Tibial nerve (tissue), 4 donors: ENCODE measurements around the gene SLC17A2. TPM values are rescaled to one million over a fixed set of nuclear protein-coding genes. Genes with fewer than 3 reads are reported as not detected.

Source experiments
- DNase-seq, 2 donors: peaks; one replicate each; pipeline ENCODE4 v3.0.0-alpha.2; 2019; ENCODE audit warnings: low spot score in 2 of 2
- H3K27ac ChIP-seq, 4 donors: fragments of 200-600 bp; sonication (generic) in 3 of 4; one replicate each; pipeline ENCODE4 v1.5.1; 2017 to 2019; ENCODE audit warnings: mild to moderate bottlenecking in 1 of 4
- H3K27me3 ChIP-seq, 2 donors: fragments of 200-600 bp; sonication (generic) in 1 of 2; one replicate each; pipeline versions ENCODE4 v1.5.1 to v1.6.0; 2017 to 2019
- H3K36me3 ChIP-seq, 3 donors: fragments of 200-600 bp; sonication (generic); one replicate each; pipeline ENCODE4 v1.5.1; 2018 to 2019
- H3K4me1 ChIP-seq, 4 donors: fragments of 200-600 bp; sonication (generic) in 3 of 4; one replicate each; pipeline ENCODE4 v1.5.1; 2017 to 2019
- H3K4me3 ChIP-seq, 4 donors: fragments of 200-600 bp; sonication (generic) in 3 of 4; one replicate each; pipeline ENCODE4 v1.5.1; 2017 to 2019; ENCODE audit warnings: mild to moderate bottlenecking in 1 of 4, moderate library complexity in 1 of 4
- H3K9me3 ChIP-seq, 4 donors: fragments of 200-600 bp; sonication (generic) in 3 of 4; one replicate each; pipeline ENCODE4 v1.5.1; 2017 to 2019
- EP300 ChIP-seq, 2 donors: sonication (generic); formaldehyde crosslinking; IDR thresholded peaks; one replicate each; pipeline ENCODE4 v1.6.1; 2017; ENCODE audit warnings: antibody characterized with exemption in 2 of 2, mild to moderate bottlenecking in 1 of 2
- POLR2A ChIP-seq, 2 donors: fragments of 450-650 bp; IDR thresholded peaks; one replicate each; pipeline ENCODE4 v1.6.1; 2017; ENCODE audit warnings: antibody characterized with exemption in 2 of 2, mild to moderate bottlenecking in 2 of 2, moderate library complexity in 2 of 2
- WGBS, 2 donors: methylation state at CpG; one replicate each; pipeline ENCODE4 v1.1.5; 2018; 5-methylcytosine and 5-hydroxymethylcytosine counted together
- total RNA-seq, 4 donors: library from RNA; depleted of rRNA; stranded (reverse); fragments of >200 nt; gene quantifications; one replicate each; pipeline ENCODE4 v1.1.0, GENCODE V29; 2016
- TF ChIP-seq, protein P1 (sequence below), 5 experiments: fragments of 200-600 bp in 3 of 5; fragments of 450-650 bp in 2 of 5; sonication (generic) in 3 of 5; IDR thresholded peaks; one replicate each; pipeline ENCODE4 v1.5.1; 2016 to 2019; ENCODE audit warnings: antibody characterized with exemption in 5 of 5, mild to moderate bottlenecking in 3 of 5, moderate library complexity in 2 of 5

Gene SLC17A2
- total RNA-seq, 4 donors from 2014 or later = not detected

DNA sequence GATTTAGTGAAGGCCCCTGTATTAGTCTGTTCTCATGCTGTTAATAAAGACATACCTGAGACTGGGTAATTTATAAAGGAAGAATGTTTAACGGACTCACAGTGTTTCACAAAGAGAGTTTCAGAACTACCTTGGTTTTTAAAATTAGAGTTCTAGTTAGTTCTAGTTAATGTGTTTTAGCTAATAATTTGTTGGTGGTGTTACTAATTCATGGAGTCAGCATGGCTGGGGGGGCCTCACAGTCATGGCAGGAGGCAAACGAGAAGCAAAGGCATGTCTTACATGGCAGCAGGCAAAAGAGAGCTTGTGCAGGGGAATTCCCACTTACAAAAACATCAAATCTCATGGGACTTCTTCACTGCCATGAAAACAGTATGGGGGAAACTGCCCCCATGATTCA is 44.4 kb downstream of the SLC17A2 start:
- TF ChIP-seq, protein P1, sequence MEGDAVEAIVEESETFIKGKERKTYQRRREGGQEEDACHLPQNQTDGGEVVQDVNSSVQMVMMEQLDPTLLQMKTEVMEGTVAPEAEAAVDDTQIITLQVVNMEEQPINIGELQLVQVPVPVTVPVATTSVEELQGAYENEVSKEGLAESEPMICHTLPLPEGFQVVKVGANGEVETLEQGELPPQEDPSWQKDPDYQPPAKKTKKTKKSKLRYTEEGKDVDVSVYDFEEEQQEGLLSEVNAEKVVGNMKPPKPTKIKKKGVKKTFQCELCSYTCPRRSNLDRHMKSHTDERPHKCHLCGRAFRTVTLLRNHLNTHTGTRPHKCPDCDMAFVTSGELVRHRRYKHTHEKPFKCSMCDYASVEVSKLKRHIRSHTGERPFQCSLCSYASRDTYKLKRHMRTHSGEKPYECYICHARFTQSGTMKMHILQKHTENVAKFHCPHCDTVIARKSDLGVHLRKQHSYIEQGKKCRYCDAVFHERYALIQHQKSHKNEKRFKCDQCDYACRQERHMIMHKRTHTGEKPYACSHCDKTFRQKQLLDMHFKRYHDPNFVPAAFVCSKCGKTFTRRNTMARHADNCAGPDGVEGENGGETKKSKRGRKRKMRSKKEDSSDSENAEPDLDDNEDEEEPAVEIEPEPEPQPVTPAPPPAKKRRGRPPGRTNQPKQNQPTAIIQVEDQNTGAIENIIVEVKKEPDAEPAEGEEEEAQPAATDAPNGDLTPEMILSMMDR (IDR thresholded peaks at IDR 0.05) = no peak
- TF ChIP-seq EP300 (IDR thresholded peaks at IDR 0.05) (no peak), POLR2A (IDR thresholded peaks at IDR 0.05) (no peak)
- Histone ChIP-seq H3K27ac (no peak overlapping the region), H3K9me3 (no peaks in the 10 kb centered on the region), H3K4me1 (no peaks in the 10 kb centered on the region), H3K27me3 (no peaks in the 10 kb centered on the region), H3K4me3 (no peak overlapping the region), H3K36me3 (no peaks in the 10 kb centered on the region)
- no peak for DNase-seq
- WGBS, 2 donors = 88 to 91% methylated on average over 2 of the region's 2 CpGs

DNA sequence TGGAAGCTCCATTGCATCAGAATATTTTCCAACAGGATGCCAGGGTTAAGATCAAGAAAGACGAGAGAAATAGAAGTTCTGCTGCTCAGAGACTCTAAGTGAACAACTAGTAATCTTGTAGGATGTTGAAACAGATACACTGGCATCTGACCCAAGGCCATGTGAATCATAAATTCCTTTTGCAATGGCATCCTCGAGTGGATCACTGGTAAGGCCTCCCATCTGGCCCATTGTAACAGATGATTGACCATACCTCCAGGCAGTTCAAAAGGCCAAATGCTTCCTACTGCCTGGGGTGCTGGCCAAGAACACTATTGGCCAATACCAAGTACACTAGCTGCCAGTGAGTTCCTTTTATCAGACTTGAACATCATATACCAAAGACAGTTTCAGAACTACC is 46.5 kb downstream of the SLC17A2 start:
- no peak overlapping the region for H3K4me3 ChIP-seq
- TF ChIP-seq, protein P1 (IDR thresholded peaks at IDR 0.05) = no peak
- peak in 1 of 2 donors; percentile 16 for TF ChIP-seq EP300 (IDR thresholded peaks at IDR 0.05)
- H3K9me3 ChIP-seq = no peaks in the 10 kb centered on the region
- H3K4me1 ChIP-seq = no peaks in the 10 kb centered on the region
- WGBS, 2 donors = 41 to 47% methylated on average over 2 of the region's 2 CpGs
- no peaks in the 10 kb centered on the region for H3K36me3 ChIP-seq
- DNase-seq = no peak
- H3K27ac ChIP-seq = no peak overlapping the region
- no peaks in the 10 kb centered on the region for H3K27me3 ChIP-seq

DNA sequence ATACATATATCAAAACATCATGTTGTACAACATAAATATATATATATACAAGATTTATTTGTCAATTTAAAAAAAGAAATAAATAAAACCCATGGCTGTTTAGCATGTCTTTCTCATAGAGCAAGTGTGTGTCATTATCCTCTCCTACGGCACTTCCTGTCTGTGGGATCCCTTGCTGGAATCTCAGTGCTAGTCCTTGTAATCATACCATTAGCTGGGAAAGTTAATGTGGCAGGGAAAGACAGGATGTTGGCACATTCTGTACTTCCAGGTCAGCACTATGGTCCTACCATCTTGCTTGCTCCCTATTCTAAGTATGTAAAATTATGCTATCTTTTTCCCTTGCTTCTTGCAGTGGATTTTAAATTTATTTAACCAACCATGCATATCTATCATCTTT is 47.0 kb downstream of the SLC17A2 start:
- DNase-seq = no peak
- Histone ChIP-seq H3K9me3 (no peaks in the 10 kb centered on the region), H3K27ac (no peak overlapping the region), H3K4me1 (no peaks in the 10 kb centered on the region), H3K4me3 (no peak overlapping the region), H3K36me3 (no peaks in the 10 kb centered on the region), H3K27me3 (no peaks in the 10 kb centered on the region)
- 60 to 68% methylated on average over 1 of the region's 1 CpG for WGBS, 2 donors
- TF ChIP-seq, protein P1 (IDR thresholded peaks at IDR 0.05) = no peak
- TF ChIP-seq EP300 (IDR thresholded peaks at IDR 0.05) = no peak
- no peak for TF ChIP-seq POLR2A (IDR thresholded peaks at IDR 0.05)

DNA sequence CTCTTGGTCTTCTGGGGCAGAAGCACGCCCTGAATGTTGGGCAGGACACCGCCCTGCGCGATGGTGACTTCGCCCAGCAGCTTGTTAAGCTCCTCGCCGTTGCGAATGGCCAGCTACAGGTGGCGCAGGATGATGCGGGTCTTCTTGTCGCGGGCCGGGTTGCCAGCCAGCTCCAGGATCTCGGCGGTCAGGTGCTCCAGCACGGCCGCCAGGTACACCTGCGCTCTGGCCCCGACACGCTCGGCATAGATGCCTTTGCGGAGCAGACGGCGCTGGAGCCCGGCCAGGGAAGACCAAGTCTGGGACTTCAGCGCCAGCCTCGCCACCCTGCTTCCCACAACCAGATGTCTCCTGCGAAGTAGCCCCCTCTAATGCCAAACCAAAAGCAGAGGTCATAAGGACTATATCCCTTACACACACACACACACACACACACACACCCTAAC is 48.4 kb downstream of the SLC17A2 start:
- 77 to 79% methylated on average over 10 to 28 of the region's 28 CpGs for WGBS, 2 donors
- peak overlapping the region in 1 of 4 donors; percentile 6 for H3K4me3 ChIP-seq
- H3K36me3 ChIP-seq = no peaks in the 10 kb centered on the region
- H3K27me3 ChIP-seq = no peaks in the 10 kb centered on the region
- TF ChIP-seq POLR2A (IDR thresholded peaks at IDR 0.05) (no peak), EP300 (IDR thresholded peaks at IDR 0.05) (no peak)
- TF ChIP-seq, protein P1 (IDR thresholded peaks at IDR 0.05) = no peak
- no peak overlapping the region for H3K27ac ChIP-seq
- no peaks in the 10 kb centered on the region for H3K9me3 ChIP-seq
- H3K4me1 ChIP-seq = no peaks in the 10 kb centered on the region
- no peak for DNase-seq

DNA sequence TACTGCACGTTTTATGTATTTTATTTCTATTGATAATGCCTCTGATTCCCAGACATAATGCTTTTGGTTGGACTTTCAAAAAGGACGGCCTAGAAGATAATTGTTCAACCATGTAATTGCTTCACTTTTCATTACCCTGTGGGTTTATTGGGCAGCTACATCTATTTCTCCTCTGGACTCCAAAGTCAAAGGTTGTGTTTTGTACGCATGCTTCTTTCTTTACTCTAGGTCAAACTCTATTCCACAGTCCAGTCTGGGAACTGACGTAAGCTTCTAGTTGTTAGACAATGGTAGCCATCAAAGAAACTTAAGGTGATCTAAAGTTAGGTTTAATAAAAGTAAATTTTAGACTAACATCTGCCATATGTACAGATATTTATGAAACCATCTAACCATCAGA is 49.9 kb downstream of the SLC17A2 start:
- DNase-seq = no peak
- H3K4me1 ChIP-seq = no peaks in the 10 kb centered on the region
- H3K36me3 ChIP-seq = no peaks in the 10 kb centered on the region
- 81 to 82% methylated on average over 4 of the region's 4 CpGs for WGBS, 2 donors
- TF ChIP-seq POLR2A (IDR thresholded peaks at IDR 0.05) (no peak), EP300 (IDR thresholded peaks at IDR 0.05) (no peak)
- TF ChIP-seq, protein P1 (IDR thresholded peaks at IDR 0.05) = no peak
- no peaks in the 10 kb centered on the region for H3K27me3 ChIP-seq
- no peaks in the 10 kb centered on the region for H3K9me3 ChIP-seq
- no peak overlapping the region for H3K4me3 ChIP-seq
- no peak overlapping the region for H3K27ac ChIP-seq
